ENCODE data around the gene INAFM2. TPM values are rescaled to one million over a fixed set of nuclear protein-coding genes. Genes with fewer than 3 reads are reported as not detected.

Gene INAFM2
- total RNA-seq (2022; extraction: Qiagen RNA extraction): 5.7 to 7.7 TPM (median 7.0 TPM) in 5 replicates

DNA sequence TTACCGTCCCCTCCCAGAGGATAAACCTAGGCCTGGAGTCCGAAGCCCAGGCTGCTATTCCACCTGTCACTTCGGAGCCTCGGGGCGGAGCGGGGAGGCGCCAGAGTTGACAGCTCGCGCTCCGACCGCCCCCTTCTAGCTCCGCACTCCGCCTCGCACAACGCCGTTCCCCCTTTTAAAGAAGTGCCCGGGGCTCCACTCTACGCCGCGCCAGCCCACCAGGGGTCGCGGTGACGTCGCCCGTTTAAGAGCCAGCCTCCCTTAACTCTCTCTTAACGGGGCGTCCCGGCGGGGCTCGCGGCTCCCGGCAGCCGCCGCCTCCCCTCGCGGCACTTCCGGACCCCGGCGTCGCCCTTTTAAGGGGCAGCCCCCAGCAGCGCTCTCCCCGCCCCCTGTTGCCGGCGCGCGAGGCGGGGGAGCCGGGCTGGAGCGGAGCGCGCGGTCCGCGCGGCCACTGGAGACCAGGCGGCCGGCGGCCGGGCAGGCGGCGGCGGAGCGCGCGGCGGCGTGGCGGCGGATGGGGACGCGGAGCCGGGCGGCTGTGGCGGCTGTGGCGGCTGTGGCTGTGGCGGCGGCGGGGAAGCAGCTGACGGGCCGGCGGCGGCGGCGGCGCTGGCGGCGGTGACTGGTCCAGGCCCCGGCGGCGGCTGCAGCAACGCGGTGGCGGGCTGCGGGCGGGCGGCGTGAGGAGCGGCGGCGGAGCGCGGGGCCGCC lies at the start of gene INAFM2:
TSS of gene INAFM2 (plus strand) at position 454 of the 714 bp plus-strand sequence. CDS start 364 bp downstream, outside the sequence.

DNA sequence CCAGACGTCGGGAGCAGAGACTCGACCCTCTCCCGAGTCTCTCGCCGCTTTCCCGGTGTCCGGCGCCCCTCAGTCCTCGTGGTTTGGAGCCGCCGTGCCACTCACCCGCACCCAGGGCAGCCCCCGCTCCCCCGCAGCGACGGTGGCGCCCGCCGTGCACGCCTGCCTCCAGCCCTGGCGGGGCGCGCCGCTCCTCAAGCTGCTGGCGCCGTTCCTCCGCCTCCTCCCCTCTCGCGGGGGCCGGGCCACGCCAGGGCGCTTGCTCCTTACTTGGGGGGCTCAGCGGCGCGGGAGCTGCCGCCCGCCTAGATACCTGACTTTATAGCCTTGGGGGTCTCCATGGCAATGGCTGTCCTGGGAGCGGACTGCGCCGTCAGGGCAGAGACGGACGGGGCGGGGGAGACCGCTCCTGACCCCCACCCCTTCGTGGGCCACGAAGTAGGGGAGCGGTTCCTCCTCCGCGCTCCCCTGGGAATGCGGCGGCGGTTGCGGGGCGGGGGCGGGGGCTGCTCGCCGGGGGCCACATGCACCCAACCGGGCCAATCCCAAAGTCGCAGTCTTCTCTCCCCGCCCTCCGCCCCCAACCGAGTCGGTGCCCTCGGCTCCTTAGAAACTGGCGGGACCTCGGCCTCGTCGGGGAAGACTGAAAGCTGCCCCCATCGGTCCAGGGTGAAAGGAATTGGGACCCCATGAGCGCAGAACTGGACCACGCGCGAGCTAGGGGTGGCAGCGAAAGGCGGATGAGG lies 40.5 kb upstream of the INAFM2 start, which contains the start of gene ANKRD63:
TSS of gene ANKRD63 (minus strand) at position 196 of the 746 bp plus-strand sequence. CDS start 478 bp downstream, outside the sequence.

DNA sequence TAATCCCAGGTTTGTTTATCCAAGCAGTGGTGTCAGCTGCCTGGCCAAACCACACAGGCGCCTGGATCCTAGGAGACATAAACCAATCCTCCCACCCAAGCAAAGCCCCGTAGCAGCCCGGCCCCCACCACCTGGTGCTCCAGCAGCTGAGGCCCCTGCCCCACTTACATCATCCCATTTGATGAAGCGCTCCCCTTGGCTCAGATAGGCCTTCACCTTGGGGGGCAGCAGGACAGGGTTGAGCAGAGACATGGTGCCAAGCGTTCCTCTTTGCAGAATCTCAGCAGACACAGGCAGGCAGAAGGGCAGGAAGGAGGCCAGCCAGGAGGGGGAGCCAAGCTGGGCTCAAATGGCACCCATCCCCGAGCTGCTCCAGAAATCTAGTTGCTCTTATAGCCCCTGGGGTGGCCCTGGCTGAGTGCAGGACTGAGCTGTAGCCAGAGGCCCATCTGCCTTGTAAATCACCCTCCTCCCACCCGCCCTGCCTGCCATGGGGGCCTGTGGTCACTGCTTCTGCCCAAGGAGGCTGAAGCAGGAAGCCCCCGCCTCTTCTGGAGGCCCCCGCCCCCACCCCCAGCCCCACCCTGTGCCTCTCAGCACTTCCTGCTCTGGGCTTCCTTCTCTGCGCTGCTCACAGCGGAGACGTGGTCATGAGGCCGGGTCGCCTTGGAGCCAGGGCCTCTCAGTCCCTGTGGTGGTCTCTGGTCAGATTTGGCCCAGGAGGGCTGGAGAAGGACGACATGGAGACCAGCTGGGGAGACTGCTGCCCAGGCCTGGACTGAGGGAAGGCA lies 15.9 kb upstream of the INAFM2 start, which contains the start of gene PLCB2:
TSS of gene PLCB2 (minus strand) at position 515 of the 791 bp plus-strand sequence. CDS start at position 252, 263 bp downstream.

DNA sequence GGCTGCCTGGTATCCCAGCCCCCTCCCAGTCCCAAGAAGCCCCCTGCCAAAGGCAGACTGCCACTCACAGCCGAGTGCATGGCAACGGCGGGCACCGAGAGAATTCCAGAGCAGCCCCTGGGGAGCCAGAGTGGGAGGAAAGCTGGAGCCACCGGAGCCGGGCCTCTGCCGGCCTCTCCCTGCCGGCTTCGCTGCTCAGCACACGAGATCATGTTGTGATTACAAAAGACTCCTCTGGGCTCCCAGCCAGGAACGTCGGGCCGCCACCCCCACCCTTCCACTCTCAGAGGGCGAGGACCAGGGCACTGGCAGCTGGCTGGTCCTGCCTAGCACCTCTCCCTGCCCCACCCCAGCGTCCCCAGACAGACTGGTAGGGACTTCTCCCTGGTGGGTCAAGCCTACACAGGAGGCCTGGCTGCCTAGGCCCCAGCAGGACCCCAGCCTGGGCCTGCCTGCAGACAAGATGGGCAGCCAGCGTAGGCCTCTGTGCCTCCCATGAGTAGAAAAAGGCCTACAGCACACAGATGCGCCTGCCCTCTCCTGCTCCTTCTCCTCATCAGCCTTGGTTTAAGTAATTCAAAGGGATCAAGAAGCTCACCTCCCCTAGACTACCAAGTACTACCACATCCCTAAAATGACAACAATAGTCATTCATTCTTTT lies 17.4 kb downstream of the INAFM2 start, which contains the start of gene CCDC9B:
TSS of gene CCDC9B (minus strand) at position 200 of the 661 bp plus-strand sequence. CDS start at position 80, 120 bp downstream.

DNA sequence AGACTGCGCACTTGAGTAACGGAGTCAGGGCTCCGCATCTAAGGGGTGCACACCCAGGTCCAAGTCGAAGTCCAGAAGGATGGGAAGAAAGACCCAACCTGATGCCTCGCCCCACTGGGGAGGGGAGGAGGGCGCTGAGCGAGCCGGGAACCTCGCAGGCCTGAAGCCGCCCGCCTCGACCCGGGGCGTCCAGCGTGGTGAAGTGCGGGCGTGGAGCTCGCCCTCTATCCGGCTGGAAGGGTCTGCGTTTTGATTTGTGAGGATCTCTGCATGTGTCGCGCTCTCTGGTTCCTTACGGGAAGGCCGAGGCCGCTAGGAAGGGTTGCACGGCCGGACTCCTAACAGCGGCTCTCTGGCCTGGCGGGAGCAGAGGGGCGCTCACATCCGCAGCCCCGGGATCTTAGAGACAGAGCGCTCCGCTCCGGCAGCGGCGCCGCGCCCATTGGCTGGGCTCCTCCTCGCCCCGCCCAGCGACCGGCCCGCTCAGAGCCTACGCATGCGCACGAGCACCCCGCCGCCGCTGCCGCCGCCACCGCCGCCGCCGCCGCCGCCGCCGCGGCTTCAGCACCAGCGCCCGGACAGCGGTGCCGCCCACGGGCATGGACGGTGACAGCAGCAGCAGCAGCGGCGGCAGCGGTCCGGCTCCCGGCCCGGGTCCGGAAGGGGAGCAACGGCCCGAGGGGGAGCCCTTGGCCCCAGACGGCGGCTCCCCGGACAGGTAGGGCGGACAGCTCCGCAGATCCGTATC lies 34.4 kb downstream of the INAFM2 start, which contains the start of gene DISP2:
TSS of gene DISP2 (plus strand) at position 497 of the 748 bp plus-strand sequence. CDS start at position 600, 103 bp downstream.

Other genes starting within 250 kb of the INAFM2 start
- 1.2 to 1.6 TPM (median 1.5 TPM) in 5 replicates for gene BMF, start 214.8 kb upstream of the INAFM2 start, total RNA-seq (2022; extraction: Qiagen RNA extraction)
- 25.8 to 34.3 TPM (median 28.4 TPM) in 5 replicates for gene BUB1B, start 162.6 kb upstream of the INAFM2 start, total RNA-seq (2022; extraction: Qiagen RNA extraction)
- gene PAK6, start 84.6 kb upstream of the INAFM2 start, total RNA-seq (2022; extraction: Qiagen RNA extraction): 0.17 to 0.45 TPM (median 0.29 TPM) in 5 replicates
- 0.24 to 0.59 TPM (median 0.35 TPM) in 5 replicates for gene ANKRD63, start 40.6 kb upstream of the INAFM2 start, total RNA-seq (2022; extraction: Qiagen RNA extraction)
- gene PLCB2, start 15.8 kb upstream of the INAFM2 start, total RNA-seq (2022; extraction: Qiagen RNA extraction): 0.67 to 1.1 TPM (median 0.85 TPM) in 5 replicates
- gene CCDC9B, start 17.2 kb downstream of the INAFM2 start, total RNA-seq (2022; extraction: Qiagen RNA extraction): 16.5 to 23.1 TPM (median 21.6 TPM) in 5 replicates
- not detected in 5 replicates for gene PHGR1, start 27.3 kb downstream of the INAFM2 start, total RNA-seq (2022; extraction: Qiagen RNA extraction)
- 1.1 to 2.2 TPM (median 1.9 TPM) in 5 replicates for gene DISP2, start 34.5 kb downstream of the INAFM2 start, total RNA-seq (2022; extraction: Qiagen RNA extraction)
- gene KNSTRN, start 59.0 kb downstream of the INAFM2 start, total RNA-seq (2022; extraction: Qiagen RNA extraction): 43.1 to 54.3 TPM (median 48.9 TPM) in 5 replicates
- 12.3 to 14.0 TPM (median 12.8 TPM) in 5 replicates for gene IVD, start 82.1 kb downstream of the INAFM2 start, total RNA-seq (2022; extraction: Qiagen RNA extraction)
- 11.0 to 12.9 TPM (median 11.7 TPM) in 5 replicates for gene BAHD1, start 117.3 kb downstream of the INAFM2 start, total RNA-seq (2022; extraction: Qiagen RNA extraction)
- gene CHST14, start 147.3 kb downstream of the INAFM2 start, total RNA-seq (2022; extraction: Qiagen RNA extraction): 15.6 to 20.6 TPM (median 19.3 TPM) in 5 replicates
- 13.0 to 21.9 TPM (median 14.0 TPM) in 5 replicates for gene CCDC32, start 241.3 kb downstream of the INAFM2 start, total RNA-seq (2022; extraction: Qiagen RNA extraction)
- gene RPUSD2, start 245.6 kb downstream of the INAFM2 start, total RNA-seq (2022; extraction: Qiagen RNA extraction): 12.1 to 15.4 TPM (median 14.7 TPM) in 5 replicates

Data from A549 treated with Hydrocortisone at 1 μM for 4 hours (cell line).